Measurements from ENCODE around the gene MFSD8. TPM values are rescaled to one million over a fixed set of nuclear protein-coding genes. Genes with fewer than 3 reads are reported as not detected.

MFSD8 gene
- total RNA-seq, 2 donors from 2014 or later: 19.9 to 22.0 TPM

DNA sequence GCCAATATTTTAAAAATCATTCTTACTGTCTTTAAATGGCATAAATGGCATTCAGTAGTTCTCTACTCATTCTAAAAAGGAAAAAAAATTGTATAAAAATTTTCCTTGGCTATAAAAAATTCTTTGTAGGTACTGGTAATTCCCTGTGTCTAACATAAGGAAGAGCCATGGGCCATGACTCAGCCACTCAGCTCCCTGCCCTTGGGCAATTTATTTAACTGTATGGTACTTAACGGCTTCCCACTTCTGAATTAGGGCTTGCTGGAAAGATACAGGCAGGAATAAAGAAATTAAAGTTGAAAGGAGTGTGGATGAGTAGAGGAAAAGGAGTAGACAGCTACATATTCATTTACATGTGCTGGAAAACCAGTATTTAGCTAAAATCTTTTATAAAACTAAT lies 30.8 kb upstream of the MFSD8 start:
- Histone ChIP-seq H3K9me3 (no peaks in the 10 kb centered on the region), H3K27me3 (no peaks in the 10 kb centered on the region), H3K9ac (ENCODE audit: low read depth in 2 of 2, low read length in 2 of 2) (no peak overlapping the region), H3K4me1 (no peaks in the 10 kb centered on the region), H3K27ac (no peak overlapping the region), H3K4me3 (no peak overlapping the region), H3K36me3 (no peaks in the 10 kb centered on the region)
- intact Hi-C loops (cut with DNase I): no loop called here
- TF ChIP-seq, protein P1, sequence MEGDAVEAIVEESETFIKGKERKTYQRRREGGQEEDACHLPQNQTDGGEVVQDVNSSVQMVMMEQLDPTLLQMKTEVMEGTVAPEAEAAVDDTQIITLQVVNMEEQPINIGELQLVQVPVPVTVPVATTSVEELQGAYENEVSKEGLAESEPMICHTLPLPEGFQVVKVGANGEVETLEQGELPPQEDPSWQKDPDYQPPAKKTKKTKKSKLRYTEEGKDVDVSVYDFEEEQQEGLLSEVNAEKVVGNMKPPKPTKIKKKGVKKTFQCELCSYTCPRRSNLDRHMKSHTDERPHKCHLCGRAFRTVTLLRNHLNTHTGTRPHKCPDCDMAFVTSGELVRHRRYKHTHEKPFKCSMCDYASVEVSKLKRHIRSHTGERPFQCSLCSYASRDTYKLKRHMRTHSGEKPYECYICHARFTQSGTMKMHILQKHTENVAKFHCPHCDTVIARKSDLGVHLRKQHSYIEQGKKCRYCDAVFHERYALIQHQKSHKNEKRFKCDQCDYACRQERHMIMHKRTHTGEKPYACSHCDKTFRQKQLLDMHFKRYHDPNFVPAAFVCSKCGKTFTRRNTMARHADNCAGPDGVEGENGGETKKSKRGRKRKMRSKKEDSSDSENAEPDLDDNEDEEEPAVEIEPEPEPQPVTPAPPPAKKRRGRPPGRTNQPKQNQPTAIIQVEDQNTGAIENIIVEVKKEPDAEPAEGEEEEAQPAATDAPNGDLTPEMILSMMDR (IDR thresholded peaks at IDR 0.05): no peak
- DNase-seq: no peak

DNA sequence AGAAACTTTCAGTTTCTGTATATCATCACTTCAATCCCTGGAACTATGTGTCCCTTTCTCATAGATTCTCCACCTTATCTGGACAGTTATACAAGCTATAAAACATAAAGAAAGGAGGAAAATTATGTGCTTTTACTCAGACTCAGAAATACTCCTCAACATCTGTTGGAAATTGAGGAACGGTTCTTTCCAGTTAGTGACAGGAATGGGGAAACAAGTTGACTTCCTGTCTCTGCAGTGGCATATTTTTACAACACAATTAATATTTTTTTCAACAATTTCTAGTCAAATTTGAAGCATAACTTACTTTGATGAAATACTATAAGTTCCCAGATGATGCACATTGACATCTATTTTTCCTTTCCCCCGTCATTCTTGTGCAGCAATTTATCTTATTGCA lies 28.2 kb upstream of the MFSD8 start:
- H3K36me3 ChIP-seq: no peaks in the 10 kb centered on the region
- intact Hi-C loops (cut with DNase I): no loop called here
- H3K4me3 ChIP-seq: no peak overlapping the region
- no peaks in the 10 kb centered on the region for H3K27me3 ChIP-seq
- H3K9me3 ChIP-seq: no peaks in the 10 kb centered on the region
- H3K9ac ChIP-seq (ENCODE audit: low read depth in 2 of 2, low read length in 2 of 2): no peak overlapping the region
- TF ChIP-seq, protein P1 (IDR thresholded peaks at IDR 0.05): no peak
- no peak for DNase-seq
- no peak overlapping the region for H3K27ac ChIP-seq
- no peaks in the 10 kb centered on the region for H3K4me1 ChIP-seq

GRCh38 chr4:127988638-127989037 lies 23.7 kb upstream of the MFSD8 start:
- Histone ChIP-seq H3K9ac (ENCODE audit: low read depth in 2 of 2, low read length in 2 of 2) (no peak overlapping the region), H3K4me3 (no peak overlapping the region), H3K27me3 (no peaks in the 10 kb centered on the region), H3K27ac (no peak overlapping the region), H3K36me3 (peaks cover 3% of the 10 kb centered on the region), H3K4me1 (no peaks in the 10 kb centered on the region), H3K9me3 (no peaks in the 10 kb centered on the region)
- intact Hi-C loops (cut with DNase I): no loop called here
- TF ChIP-seq, protein P1 (IDR thresholded peaks at IDR 0.05): no peak
- no peak for DNase-seq

- TF ChIP-seq, protein P1 (IDR thresholded peaks at IDR 0.05): no peak
- Histone ChIP-seq H3K9me3 (no peaks in the 10 kb centered on the region), H3K27ac (no peak overlapping the region), H3K4me3 (no peak overlapping the region), H3K9ac (ENCODE audit: low read depth in 2 of 2, low read length in 2 of 2) (no peak overlapping the region), H3K36me3 (peaks cover 3% of the 10 kb centered on the region), H3K27me3 (no peaks in the 10 kb centered on the region), H3K4me1 (no peaks in the 10 kb centered on the region)
- DNase-seq: no peak
- intact Hi-C loops (cut with DNase I): no loop called here
Observed at GRCh38 chr4:127985989-127986388, 21.0 kb upstream of the MFSD8 start.

DNA sequence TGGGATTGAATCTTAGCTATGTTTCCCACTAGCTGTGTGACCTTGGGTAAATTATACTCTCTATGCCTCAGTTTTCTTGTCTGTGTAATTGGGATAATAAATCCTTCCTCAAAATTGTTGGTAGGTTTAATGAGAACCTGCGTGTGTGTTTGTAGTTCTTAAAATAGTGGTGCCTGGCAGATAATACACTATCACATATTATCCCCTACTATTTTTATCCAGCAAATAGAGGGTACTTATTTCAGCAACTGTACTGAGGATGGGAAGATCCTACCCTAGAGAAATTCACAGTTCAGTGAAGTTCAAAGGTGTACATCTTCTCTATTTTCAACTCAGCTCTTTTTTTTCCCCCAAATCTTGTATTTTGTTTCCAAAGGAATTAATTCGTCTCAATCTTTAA lies 17.5 kb upstream of the MFSD8 start:
- Histone ChIP-seq H3K27me3 (no peaks in the 10 kb centered on the region), H3K27ac (no peak overlapping the region), H3K4me3 (no peak overlapping the region), H3K9me3 (no peaks in the 10 kb centered on the region), H3K36me3 (peaks cover 3% of the 10 kb centered on the region), H3K4me1 (no peaks in the 10 kb centered on the region), H3K9ac (ENCODE audit: low read depth in 2 of 2, low read length in 2 of 2) (no peak overlapping the region)
- TF ChIP-seq, protein P1 (IDR thresholded peaks at IDR 0.05): no peak
- DNase-seq: no peak
- intact Hi-C loops (cut with DNase I): no loop called here

GRCh38 chr4:127978930-127979329 lies 14.0 kb upstream of the MFSD8 start:
- DNase-seq: no peak
- Histone ChIP-seq H3K9me3 (no peaks in the 10 kb centered on the region), H3K27me3 (no peaks in the 10 kb centered on the region), H3K4me1 (no peaks in the 10 kb centered on the region), H3K36me3 (no peaks in the 10 kb centered on the region), H3K27ac (no peak overlapping the region), H3K4me3 (no peak overlapping the region), H3K9ac (ENCODE audit: low read depth in 2 of 2, low read length in 2 of 2) (no peak overlapping the region)
- TF ChIP-seq, protein P1 (IDR thresholded peaks at IDR 0.05): no peak
- intact Hi-C loops (cut with DNase I): no loop called here
